T1000 (cell line): ENCODE measurements around the gene BOLA1.
A peak's percentile ranks its signal among the peaks of the same experiment; 100 is the strongest.
"Not testable (repeated sequence)": the region's sequence is repeated elsewhere in the genome, so short reads cannot be mapped to it uniquely, and the experiment has no call there.

Experiments
- DNase-seq: peaks from one replicate; lab custom pipeline; 2025; ENCODE audit warnings: mixed read lengths; lab: John Stamatoyannopoulos, UW

The BOLA1 gene

DNA sequence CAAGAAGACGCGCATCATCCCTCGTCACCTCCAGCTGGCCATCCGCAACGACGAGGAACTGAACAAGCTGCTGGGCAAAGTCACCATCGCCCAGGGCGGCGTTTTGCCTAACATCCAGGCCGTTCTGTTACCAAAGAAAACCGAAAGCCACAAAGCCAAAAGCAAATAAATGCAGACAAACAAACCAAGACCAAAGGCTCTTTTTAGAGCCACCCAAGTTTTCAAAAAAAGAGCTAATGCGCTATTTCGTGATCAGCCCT is 12.2 kb upstream of the BOLA1 start:
- DNase-seq, result not testable (repeated sequence)

DNA sequence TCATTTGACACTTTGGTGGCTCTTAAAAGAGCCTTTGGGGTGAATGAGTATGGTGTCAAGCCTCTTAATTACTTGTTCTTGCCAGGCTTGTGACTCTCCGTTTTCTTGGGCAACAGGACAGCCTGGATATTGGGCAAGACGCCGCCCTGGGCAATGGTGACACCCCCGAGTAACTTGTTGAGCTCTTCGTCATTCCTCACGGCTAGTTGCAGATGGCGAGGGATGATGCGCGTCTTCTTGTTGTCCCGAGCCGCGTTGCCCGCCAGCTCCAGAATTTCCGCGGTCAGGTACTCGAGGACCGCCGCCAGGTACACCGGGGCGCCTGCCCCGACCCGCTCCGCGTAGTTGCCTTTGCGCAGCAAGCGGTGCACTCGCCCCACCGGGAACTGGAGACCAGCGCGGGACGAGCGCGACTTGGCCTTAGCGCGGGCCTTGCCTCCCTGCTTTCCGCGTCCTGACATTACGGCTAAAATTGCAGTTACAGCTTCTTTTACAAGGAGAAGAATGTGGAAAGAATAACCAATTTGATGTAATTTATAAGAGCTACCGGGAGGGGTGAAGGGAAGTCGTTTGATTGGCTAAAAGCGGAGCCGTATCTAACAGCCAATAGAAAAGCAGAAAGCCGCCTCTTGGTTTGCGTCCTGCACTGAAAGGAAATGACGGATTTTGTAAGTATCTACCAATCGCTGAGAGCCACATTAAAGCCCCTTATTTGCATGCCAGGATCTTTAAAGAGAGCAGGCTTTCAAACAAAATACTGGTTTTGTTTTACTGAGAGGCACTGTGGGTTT is 11.7 kb upstream of the BOLA1 start:
- peak; percentile 91 for DNase-seq

DNA sequence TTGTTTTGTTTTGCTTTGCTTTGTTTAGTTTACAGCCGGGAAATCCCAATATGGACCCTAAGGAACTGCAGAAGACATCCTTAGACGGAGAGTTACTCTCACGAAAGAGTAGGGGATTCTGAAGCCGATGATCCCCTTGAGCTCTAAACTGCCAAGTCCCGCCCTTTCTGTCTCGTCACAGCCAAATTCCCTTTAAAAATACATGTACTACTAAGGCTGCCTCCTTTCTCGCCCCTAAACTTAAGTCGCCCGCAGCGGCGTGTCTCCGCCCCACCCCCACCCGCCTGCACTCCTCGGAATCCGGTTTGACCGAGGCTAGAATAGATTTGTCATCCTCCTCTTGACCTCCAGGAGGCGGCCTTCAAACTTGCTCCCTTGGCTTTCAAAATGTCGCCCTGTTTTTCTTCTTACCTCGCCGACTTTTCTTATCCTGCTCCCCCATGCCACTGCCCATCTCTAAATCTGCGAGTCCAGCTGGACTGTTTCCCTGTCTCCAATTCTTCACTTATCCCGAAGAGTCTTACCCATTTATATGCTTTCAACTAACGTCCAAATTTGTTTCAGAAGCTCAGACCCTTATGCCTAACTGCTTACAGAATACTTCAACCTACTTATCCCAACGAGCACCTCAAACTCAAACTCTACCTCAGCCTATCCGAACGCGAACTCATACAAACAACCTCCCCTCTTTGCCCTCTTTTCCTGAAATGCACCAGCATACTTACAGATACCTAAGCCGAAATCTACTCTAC is 10.9 kb upstream of the BOLA1 start:
- peak; percentile 80 for DNase-seq

DNA sequence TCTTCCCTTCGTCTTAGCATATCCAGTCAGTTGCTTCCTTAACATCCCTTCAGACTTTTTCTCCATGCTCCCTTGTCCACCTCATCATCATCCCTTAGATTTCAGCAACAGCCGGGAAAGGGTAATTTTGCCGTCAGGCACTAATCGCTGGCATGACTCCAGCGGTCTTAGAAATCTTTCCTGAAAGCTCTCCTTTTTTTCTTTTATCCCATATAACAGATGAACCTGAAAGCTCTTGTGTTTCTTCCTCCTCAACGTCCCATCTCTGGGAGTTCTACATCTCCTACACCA is 10.4 kb upstream of the BOLA1 start:
- DNase-seq, result peak; percentile 36

DNA sequence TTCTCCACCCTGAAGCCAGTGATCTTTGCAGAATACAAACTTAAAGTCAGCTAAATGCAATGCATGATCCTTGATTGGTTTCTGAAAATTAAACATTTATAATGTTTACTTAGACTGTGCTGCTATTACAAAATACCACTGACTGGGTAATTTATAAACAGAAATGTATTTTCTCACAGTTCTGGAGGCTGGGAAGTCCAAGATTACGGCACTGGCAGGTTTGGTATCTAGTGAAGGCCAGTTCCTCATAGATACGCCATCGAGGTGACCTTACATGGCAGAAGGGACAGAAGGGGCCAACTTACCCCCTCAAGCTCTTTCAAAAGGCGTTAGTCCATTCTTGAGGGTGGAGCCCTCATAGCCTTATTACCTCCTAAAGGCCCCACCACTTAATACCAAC is 2.8 kb upstream of the BOLA1 start:
- no peak for DNase-seq

GRCh38 chr1:149903836-149904491 is 4.6 kb downstream of the BOLA1 start:
- no peak for DNase-seq

GRCh38 chr1:149906570-149907075 is 7.3 kb downstream of the BOLA1 start:
- no peak for DNase-seq

GRCh38 chr1:149914545-149914944 is 15.2 kb downstream of the BOLA1 start:
- no peak for DNase-seq

GRCh38 chr1:149915429-149916192 is 16.2 kb downstream of the BOLA1 start:
- DNase-seq, result no peak

GRCh38 chr1:149916193-149916897 is 17.0 kb downstream of the BOLA1 start:
- no peak for DNase-seq

- no peak for DNase-seq
Measured at GRCh38 chr1:149916898-149917252, 17.5 kb downstream of the BOLA1 start.

- DNase-seq, result peak; percentile 44
Measured at GRCh38 chr1:149917571-149918144, 18.3 kb downstream of the BOLA1 start, which contains the start of gene SV2A. TSS of gene SV2A (minus strand) at chr1:149917844. CDS start at chr1:149913840, 4,004 bp downstream.

GRCh38 chr1:149923626-149924025 is 24.3 kb downstream of the BOLA1 start:
- no peak for DNase-seq

DNA sequence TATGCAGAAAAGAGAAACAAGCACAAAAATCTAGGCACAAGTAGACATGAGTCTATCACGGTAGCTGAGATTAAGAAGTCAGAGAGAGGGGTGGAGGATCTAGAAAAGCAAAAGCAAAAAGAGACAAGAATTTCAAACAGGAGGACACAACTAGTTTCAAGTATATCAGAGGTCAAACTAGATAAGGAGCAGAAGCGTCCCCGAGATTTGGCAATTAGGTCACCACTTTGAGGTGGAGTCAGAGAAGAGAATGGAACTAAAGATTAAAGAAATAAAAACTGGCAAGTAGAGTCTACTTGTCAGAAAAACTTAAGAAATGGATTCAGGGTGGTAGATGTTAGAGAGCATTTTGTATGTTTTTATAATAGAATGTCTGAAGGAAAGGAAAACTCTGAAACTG is 26.0 kb downstream of the BOLA1 start:
- no peak for DNase-seq

DNA sequence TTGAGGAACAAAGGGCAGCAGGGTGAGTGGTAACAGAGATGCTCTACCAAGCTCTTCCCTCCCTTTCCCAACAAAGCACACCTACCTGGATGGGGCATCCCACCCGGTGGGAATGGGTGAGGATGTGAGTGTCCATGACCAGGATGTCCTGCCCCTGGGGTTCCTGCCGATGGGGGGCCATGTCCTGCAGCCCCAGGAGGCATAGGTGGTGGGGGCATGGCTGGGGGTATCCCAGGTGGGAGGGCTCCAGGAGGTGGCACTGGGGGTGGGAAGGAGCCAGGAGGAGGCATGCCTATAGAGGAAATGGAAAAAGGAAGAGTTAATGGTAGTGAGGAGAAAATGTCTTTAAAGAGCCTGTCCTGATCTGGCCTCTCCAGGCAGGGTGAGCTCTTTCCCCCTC is 26.4 kb downstream of the BOLA1 start:
- no peak for DNase-seq

DNA sequence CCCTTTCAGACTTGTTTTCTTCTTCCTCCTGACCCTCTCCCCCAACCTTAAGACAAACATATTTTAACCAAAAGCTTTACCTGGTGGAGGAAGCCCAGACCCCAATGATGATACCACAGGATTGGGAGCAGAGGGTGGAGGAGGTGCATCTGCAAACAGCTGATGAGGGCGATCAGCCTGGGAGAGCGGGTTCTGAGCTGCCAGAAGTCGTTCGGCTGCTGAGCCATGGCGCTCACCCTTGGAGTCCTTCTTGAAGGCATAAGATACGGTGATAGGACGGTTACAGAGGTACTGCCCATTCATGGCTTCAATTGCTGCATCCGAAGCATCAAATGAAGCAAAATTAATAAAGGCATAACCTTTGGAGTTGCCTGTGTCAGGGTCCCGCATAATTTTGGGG is 26.9 kb downstream of the BOLA1 start:
- DNase-seq, result no peak

DNA sequence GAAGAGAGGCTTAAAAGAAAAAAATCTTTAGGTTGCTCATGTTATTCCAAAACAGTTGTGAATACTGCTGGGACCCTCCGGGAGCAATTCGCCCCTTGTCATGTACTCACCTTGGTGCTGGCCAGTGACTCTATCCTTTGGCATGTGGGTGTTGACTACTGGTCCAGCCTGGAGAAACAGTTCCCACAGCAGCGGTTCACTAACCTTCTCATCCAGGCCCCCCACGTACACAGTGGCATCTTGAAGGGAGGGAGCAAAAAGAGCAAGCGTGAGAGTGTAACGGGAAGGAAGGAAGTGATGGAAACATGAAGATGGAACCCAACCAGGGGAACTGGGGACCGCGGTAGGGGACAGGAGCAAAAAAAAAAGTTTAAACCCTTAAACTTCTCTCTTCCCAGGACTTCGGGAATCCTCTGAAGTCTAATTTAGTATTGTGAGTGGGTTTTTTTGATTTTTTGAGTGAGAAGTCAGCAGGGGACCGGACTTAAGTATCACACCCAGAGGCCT is 27.7 kb downstream of the BOLA1 start:
- DNase-seq, result no peak

GRCh38 chr1:149927563-149928400 is 28.4 kb downstream of the BOLA1 start, which contains the start of gene SF3B4:
TSS of gene SF3B4 (minus strand) at chr1:149927803. CDS start at chr1:149927759, 44 bp downstream.
- DNase-seq, result peak; percentile 86

- DNase-seq, result no peak
Measured at GRCh38 chr1:149928401-149928724, 29.0 kb downstream of the BOLA1 start.

DNA sequence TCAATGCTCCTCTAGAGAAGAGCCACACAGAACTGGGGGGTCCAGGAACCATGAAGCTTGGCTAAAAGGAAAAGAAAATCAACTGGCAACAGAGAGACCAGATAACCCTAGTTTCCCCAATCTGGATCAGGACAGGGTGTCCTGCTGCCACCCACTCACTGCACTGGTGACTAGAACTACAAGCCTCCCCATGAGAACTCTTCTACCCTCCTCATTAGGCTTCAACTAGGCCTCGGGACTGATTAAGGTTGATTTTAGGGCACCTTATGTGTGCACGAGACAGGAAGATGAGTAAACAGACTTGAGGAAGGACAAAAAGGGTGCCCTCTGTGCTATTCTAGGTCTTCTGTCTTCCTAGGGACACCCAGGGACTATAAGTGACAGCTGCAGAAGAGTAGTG is 30.5 kb downstream of the BOLA1 start:
- DNase-seq, result no peak
